Kidney tubule cell (primary cell): ENCODE data around the gene SMAP1.

ENCODE experiments used
- DNase-seq: peaks from one replicate; pipeline ENCODE4 v3.0.0-alpha.2; 2018; ENCODE audit warnings: low spot score

SMAP1 gene

DNA sequence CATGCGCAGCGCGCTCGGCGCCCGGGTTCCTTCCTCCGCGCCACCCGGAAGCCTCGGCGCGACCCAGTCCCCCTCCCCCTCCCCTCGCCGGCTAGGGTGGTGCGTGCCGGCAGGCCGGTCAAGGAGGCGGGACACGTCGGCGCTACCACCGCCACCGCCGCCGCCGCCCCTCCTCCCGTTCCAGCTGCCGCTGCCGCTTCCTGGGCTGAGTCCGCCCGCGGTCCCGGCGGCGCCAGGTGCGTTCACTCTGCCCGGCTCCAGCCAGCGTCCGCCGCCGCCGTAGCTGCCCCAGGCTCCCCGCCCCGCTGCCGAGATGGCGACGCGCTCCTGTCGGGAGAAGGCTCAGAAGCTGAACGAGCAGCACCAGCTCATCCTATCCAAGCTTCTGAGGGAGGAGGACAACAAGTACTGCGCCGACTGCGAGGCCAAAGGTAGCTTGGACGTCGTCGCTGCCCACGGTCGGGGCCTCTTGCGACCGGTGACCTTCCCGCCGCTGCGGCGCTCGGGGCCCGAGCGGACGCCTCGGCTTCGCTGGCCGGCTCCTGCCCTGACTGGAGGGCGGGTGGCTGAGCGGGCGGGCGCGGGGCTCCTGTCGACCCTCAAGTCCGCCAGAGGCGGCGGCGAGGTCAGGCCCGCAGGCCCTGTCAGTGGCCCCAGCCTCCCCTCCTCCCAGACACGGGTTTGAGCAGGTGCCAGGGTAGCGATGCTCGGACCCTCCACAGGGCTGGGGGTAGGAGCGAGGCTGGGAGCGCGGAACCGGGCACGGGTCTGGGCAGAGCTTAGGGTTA lies at the start of gene SMAP1:
Gene SMAP1 (plus strand): TSS at position 173 of the 788 bp plus-strand sequence. CDS start 141 bp downstream, at position 314.
- DNase-seq = peak; percentile 94

GRCh38 chr6:70620746-70621145 lies 46.9 kb upstream of the SMAP1 start:
- DNase-seq = no peak

- peak; percentile 9 for DNase-seq
These were observed 45.2 kb upstream of the SMAP1 start for GRCh38 chr6:70622461-70622860.

GRCh38 chr6:70625436-70625835 lies 42.2 kb upstream of the SMAP1 start:
- no peak for DNase-seq

- DNase-seq = no peak
These were observed 40.0 kb upstream of the SMAP1 start for GRCh38 chr6:70627500-70628254.

DNA sequence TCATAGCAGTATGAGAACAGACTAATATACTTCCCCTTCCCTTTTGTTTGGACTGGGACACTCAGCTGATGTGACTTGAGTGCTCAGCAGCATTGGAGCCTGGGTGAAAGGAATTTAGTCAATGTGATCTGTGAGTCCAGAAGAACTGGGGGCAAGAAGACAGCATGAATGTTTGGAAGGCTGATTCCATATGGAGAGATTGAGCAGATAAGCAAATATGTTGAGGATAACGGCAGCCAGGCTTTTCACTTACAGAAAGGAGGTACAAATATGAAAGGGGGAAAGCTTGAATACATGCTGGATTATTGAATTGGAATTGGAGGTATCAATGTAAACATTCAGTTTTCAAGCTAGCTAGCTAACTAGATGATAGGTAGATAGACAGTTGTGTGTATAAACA lies 37.8 kb upstream of the SMAP1 start:
- DNase-seq = no peak

- no peak for DNase-seq
These were observed 33.8 kb upstream of the SMAP1 start for GRCh38 chr6:70633870-70634269.

- DNase-seq = no peak
These were observed 31.1 kb upstream of the SMAP1 start for GRCh38 chr6:70636596-70636995.

- no peak for DNase-seq
These were observed 29.2 kb upstream of the SMAP1 start for GRCh38 chr6:70638468-70638867.

DNA sequence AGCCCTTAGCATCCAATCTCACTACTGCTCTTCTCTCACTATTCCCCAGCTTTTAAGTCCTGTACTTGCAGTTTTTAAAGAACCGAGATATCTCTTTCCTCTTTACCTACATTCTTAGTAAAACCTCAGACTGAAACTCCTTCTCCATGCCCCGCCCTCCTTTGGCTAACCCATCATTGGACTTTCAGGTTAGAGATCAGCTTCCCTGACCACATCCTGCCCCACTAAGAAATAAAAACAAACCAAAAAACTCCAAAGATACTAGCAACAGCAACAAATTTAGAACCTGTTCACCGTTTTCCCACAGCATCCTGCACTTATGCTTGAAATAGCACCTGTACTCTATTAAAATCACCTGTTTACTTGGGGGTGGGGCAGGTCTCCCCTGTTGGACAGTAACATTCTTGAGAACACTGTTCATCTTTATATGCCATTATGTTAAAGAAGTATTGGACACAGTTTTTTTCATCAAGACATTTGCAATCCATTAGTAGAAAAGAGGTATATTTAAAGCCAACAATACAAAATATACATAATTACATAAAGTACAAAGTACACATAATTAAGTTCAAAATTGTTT lies 16.3 kb upstream of the SMAP1 start:
- no peak for DNase-seq

DNA sequence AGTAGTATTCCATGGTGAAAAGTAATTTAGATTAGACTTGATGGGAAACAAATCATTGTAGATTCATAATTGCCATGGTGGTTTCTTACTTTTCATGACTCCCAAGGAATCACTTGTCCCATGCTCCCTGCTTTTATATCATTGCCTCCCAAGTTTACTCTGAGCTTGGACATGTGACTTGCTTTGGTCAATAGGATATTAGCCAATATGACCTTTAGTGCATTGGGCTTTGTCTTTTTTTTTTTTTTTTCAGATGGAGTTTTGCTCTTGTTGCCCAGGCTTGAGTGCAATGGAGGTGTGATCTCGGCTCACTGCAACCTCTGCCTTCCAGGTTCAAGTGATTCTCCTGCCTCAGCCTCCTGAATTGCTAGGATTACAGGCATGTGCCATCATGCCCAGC lies 15.5 kb upstream of the SMAP1 start:
- no peak for DNase-seq

GRCh38 chr6:70657706-70658105 lies 10.0 kb upstream of the SMAP1 start:
- no peak for DNase-seq

DNA sequence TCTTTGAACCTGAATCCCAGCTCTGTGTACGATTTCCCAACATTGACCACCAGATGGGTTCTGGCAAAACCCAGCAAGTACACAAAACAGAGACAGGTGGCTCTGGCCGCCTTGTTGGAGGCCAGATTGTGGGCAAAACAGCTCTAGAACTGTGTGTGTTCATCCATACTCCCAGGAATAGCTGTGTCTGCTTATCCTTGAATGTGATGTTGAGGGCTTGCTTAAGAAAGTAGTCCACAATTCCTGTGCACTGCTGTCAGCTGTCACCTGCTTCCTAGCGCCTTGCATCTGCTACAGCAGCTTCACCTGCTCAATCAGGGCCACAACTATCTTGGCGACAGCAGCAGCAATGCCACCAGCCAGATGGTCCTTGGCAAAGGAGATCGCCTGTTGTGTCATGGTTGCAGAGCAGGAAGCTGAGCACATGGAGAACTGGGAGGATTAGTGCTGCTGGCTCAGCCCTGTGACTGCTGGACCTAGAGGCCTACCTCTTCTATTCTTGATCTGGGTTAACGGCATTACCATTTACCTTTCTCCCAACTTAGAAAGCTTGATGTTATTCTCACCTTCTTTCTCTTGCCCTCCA lies 3.7 kb upstream of the SMAP1 start:
- no peak for DNase-seq

DNA sequence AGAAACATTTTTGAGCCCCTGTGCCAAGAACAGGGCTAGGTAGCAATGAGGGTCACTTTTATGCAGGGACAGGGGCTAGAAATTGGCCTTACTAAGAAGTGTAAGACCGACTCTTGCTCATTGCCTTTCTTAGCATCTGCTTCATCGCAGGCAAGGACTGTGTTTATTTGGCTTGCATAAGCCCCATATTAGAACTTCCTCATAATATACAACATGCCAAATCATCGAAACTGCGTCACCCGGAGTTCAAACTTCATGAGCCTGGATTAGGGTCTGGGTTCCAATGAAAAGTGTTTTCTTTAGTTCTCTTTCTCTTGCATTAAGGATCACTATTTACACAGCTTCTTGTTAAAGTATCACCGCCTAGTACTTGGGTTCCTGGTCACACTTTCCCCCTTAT lies 977 bp upstream of the SMAP1 start:
- DNase-seq = no peak

GRCh38 chr6:70667256-70667710 lies 400 bp upstream of the SMAP1 start:
- DNase-seq = no peak

DNA sequence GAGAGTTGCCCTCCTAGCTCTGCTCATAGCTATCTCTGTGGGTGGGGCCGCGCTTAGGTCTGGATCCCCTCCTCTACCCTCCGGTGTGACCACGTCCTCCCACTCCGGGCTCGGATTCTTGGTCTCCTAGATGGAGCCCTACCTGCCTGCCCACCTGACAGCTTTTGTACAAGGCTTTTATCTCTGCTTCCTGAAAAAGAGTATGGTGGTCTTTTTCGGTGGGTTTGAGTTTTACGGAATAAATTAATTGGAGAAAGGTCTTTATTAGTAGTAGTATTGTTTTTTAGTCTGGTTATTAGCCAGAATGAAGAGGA lies 773 bp downstream of the SMAP1 start:
- no peak for DNase-seq

DNA sequence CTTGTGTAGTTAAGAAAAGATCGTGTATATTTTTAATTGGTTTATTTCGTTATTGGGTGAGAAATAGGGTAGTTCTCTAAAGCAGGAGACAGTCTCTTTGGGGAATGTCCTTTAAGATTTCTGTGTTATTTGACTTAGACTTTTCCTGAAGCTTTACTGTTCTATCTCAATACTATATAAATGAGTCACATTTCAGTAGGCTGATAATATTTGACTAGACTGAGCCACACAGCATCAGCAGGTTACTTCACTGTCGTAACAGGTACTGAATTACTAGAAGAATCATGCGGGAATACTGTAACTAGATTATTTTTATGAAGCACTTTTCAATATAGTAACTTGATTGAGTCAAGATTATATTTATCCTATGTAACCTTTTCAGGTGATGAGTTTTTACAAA lies 1.4 kb downstream of the SMAP1 start:
- DNase-seq = peak; percentile 78

GRCh38 chr6:70672549-70672948 lies 4.9 kb downstream of the SMAP1 start:
- no peak for DNase-seq

DNA sequence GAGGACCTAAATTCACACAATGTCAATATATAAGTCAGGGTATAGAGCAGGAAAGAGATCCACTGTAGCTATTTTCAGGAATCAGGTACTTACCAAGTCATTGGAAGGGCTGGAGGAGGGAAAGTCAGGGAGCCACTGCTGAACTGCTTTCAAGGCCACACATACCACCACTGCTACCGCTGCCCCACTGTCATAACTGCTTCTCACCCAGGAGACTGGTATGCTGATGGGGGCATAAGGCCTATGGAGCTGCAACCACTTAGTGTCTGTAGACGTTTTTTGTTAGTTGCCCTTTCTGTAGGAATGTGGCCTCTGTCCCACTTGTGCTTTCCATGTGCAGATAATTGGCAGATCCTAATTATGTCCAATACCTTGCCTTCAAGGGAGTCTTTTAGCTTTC lies 5.4 kb downstream of the SMAP1 start:
- DNase-seq = no peak

GRCh38 chr6:70673601-70674000 lies 5.9 kb downstream of the SMAP1 start:
- peak; percentile 30 for DNase-seq

DNA sequence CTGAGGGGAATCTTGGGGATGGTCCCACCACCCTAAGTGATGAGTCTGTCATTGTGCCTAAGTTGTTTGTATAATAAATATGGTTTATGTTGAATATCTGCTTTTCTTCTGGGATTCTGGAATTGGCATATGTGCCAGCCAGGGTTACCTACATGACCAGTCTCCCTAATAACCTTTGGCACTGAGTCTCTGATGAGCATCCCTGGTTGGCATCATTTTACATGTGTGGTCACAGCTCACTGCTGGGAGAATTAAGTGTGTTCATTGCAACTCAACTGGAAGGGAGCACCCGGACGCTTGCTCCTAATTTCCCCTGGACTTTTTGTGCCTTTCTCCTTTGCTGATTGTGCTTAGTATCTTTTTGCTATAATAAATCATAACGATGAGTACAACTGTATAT lies 8.1 kb downstream of the SMAP1 start:
- no peak for DNase-seq

- no peak for DNase-seq
These were observed 9.1 kb downstream of the SMAP1 start for GRCh38 chr6:70676821-70677220.

- no peak for DNase-seq
These were observed 12.7 kb downstream of the SMAP1 start for GRCh38 chr6:70680396-70680795.
